CD4-positive, alpha-beta T cell (primary cell): ENCODE data around the gene ZNF268. TPM values are rescaled to one million over a fixed set of nuclear protein-coding genes. Genes with fewer than 3 reads are reported as not detected.

Experiments used
- ATAC-seq: fragments of 200-7000 bp; cut with Tn5 transposase; one replicate; pipeline ENCODE4 v1.10.0; 2022; ENCODE audit warnings: mild to moderate bottlenecking; ENCODE audit not compliant: poor library complexity
- CTCF ChIA-PET: fragments of 350-600 bp; sonication (Branson Sonifier 250); formaldehyde crosslinking; loops from one replicate; lab custom pipeline; 2021; ENCODE audit warnings: antibody characterized with exemption, inconsistent platforms; lab: Charles Lee
- POLR2A ChIA-PET: fragments of 350-600 bp; sonication (Branson Sonifier 250); formaldehyde crosslinking; loops from one replicate; lab custom pipeline; 2021; ENCODE audit warnings: antibody characterized with exemption, inconsistent platforms; lab: Charles Lee
- DNase-seq, 14 experiments: peaks; one replicate each; pipeline ENCODE4 v3.0.0-alpha.2; 2013 to 2020; ENCODE audit warnings: mixed read lengths in 2 of 14
- H3K27ac ChIP-seq, 2 donors: one replicate each; pipeline versions ENCODE4 v1.5.1 to v1.7.0; 2013; ENCODE audit warnings: low read length in 2 of 2, low read depth in 1 of 2, mild to moderate bottlenecking in 1 of 2
- H3K27me3 ChIP-seq, 2 experiments: 1 replicate in 1 of 2; 2 replicates in 1 of 2; pipeline versions ENCODE4 v1.6.1 to v1.7.0; 2013; ENCODE audit warnings: low read length in 2 of 2, control low read depth in 1 of 2, mild to moderate bottlenecking in 1 of 2, moderate library complexity in 1 of 2; ENCODE audit not compliant: insufficient read depth in 2 of 2, control insufficient read depth in 1 of 2
- H3K36me3 ChIP-seq: one replicate; pipeline ENCODE4 v1.6.1; 2013; ENCODE audit warnings: low read length, control low read depth; ENCODE audit not compliant: insufficient read depth
- H3K4me1 ChIP-seq: one replicate; pipeline ENCODE4 v1.6.1; 2013; ENCODE audit warnings: low read length, control low read depth; ENCODE audit not compliant: insufficient read depth
- H3K4me3 ChIP-seq: one replicate; pipeline ENCODE4 v1.5.1; 2013; ENCODE audit warnings: mild to moderate bottlenecking, low read length, moderate library complexity
- H3K9me3 ChIP-seq, 2 experiments: 1 replicate in 1 of 2; 2 replicates in 1 of 2; pipeline versions ENCODE4 v1.6.1 to v1.7.0; 2013; ENCODE audit warnings: low read length in 2 of 2, mild to moderate bottlenecking in 2 of 2, control low read depth in 1 of 2, moderate library complexity in 1 of 2; ENCODE audit not compliant: control insufficient read depth in 1 of 2, insufficient read depth in 1 of 2
- H3K27ac Mint-ChIP-seq: one replicate; pipeline ENCODE4 v1.8.0; 2020; ENCODE audit warnings: mixed read lengths
- H3K27me3 Mint-ChIP-seq: one replicate; pipeline ENCODE4 v1.8.0; 2021; ENCODE audit warnings: mixed read lengths
- H3K36me3 Mint-ChIP-seq: one replicate; pipeline ENCODE4 v1.8.0; 2021; ENCODE audit warnings: low read depth, mixed read lengths
- H3K4me1 Mint-ChIP-seq: one replicate; pipeline ENCODE4 v1.8.0; 2021; ENCODE audit warnings: low read depth, mixed read lengths
- H3K4me3 Mint-ChIP-seq: one replicate; pipeline ENCODE4 v1.8.0; 2020; ENCODE audit warnings: mild to moderate bottlenecking, mixed read lengths
- H3K9me3 Mint-ChIP-seq: one replicate; pipeline ENCODE4 v1.8.0; 2020; ENCODE audit warnings: mixed read lengths
- intact Hi-C, 2 experiments: fragments of 100-400 bp; cut with DNase I in 1 of 2; cut with micrococcal nuclease in 1 of 2; formaldehyde crosslinking; loops; one replicate each; pipeline versions ENCODE4 v1.15.1 to v1.9.0; 2023 to 2025; cut with DNase I, micrococcal nuclease
- total RNA-seq, 174 experiments: library from RNA in 2 of 174; stranded (reverse) in 2 of 174; gene quantifications; one replicate each; pipeline ENCODE4 v1.2.3 and lab custom pipeline; 2021 to 2026
- TF ChIP-seq, protein P1 (sequence below): fragments of 200-600 bp; IDR thresholded peaks from one replicate; pipeline ENCODE4 v1.8.0; 2022; ENCODE audit warnings: antibody characterized with exemption, mild to moderate bottlenecking

ZNF268 gene
- total RNA-seq, 2 experiments from 2014 or later = 15.1 to 17.6 TPM

DNA sequence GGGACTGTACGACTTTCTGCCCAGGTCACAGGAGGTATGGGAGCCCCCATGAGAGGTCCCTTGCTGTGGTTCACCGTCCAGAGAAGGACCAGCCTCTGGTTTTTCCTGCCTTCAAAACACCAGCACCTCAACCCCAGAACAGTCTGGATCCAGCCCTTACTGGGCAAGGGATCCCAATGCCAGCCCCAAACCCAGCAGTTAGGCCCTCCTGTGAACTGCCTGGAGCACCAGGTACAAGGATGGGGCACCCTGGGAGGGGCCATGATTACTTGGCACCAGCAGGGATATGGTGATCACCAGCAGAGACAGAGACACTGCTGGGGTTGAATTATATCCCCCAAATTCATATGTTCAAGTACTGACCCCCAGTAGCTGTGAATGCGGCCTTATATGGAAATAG is 34.4 kb downstream of the ZNF268 start:
- Histone ChIP-seq H3K27ac (no peak overlapping the region), H3K36me3 (no peaks in the 10 kb centered on the region), H3K4me1 (no peaks in the 10 kb centered on the region), H3K27me3 (no peaks in the 10 kb centered on the region), H3K4me3 (no peak overlapping the region), H3K9me3 (peaks cover 90 to 91% of the 10 kb centered on the region in 2 experiments)
- no peaks in the 10 kb centered on the region for H3K27me3 Mint-ChIP-seq
- intact Hi-C loops = no loop called here
- CTCF ChIA-PET = no interaction called here
- no peaks in the 10 kb centered on the region for H3K4me1 Mint-ChIP-seq
- POLR2A ChIA-PET = no interaction called here
- DNase-seq = no peak
- no peak overlapping the region for H3K27ac Mint-ChIP-seq
- H3K36me3 Mint-ChIP-seq = peaks cover 36% of the 10 kb centered on the region
- peaks cover 11% of the 10 kb centered on the region for H3K9me3 Mint-ChIP-seq
- ATAC-seq = no peak
- no peak overlapping the region for H3K4me3 Mint-ChIP-seq
- TF ChIP-seq, protein P1, sequence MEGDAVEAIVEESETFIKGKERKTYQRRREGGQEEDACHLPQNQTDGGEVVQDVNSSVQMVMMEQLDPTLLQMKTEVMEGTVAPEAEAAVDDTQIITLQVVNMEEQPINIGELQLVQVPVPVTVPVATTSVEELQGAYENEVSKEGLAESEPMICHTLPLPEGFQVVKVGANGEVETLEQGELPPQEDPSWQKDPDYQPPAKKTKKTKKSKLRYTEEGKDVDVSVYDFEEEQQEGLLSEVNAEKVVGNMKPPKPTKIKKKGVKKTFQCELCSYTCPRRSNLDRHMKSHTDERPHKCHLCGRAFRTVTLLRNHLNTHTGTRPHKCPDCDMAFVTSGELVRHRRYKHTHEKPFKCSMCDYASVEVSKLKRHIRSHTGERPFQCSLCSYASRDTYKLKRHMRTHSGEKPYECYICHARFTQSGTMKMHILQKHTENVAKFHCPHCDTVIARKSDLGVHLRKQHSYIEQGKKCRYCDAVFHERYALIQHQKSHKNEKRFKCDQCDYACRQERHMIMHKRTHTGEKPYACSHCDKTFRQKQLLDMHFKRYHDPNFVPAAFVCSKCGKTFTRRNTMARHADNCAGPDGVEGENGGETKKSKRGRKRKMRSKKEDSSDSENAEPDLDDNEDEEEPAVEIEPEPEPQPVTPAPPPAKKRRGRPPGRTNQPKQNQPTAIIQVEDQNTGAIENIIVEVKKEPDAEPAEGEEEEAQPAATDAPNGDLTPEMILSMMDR = no peak

GRCh38 chr12:133217219-133217618 is 35.9 kb downstream of the ZNF268 start:
- no peak overlapping the region for H3K4me3 ChIP-seq
- no peaks in the 10 kb centered on the region for H3K27me3 Mint-ChIP-seq
- intact Hi-C loops = no loop called here
- ATAC-seq (no peak), DNase-seq (no peak)
- H3K27ac Mint-ChIP-seq = no peak overlapping the region
- H3K4me3 Mint-ChIP-seq = no peak overlapping the region
- peaks cover 7% of the 10 kb centered on the region for H3K9me3 Mint-ChIP-seq
- peaks cover 32% of the 10 kb centered on the region for H3K36me3 Mint-ChIP-seq
- ChIA-PET POLR2A (no interaction called here), CTCF (no interaction called here)
- no peaks in the 10 kb centered on the region for H3K4me1 Mint-ChIP-seq
- H3K27me3 ChIP-seq = no peaks in the 10 kb centered on the region
- H3K4me1 ChIP-seq = no peaks in the 10 kb centered on the region
- H3K9me3 ChIP-seq = peaks cover 92 to 97% of the 10 kb centered on the region in 2 experiments
- H3K36me3 ChIP-seq = no peaks in the 10 kb centered on the region
- TF ChIP-seq, protein P1 = no peak
- H3K27ac ChIP-seq = no peak overlapping the region

DNA sequence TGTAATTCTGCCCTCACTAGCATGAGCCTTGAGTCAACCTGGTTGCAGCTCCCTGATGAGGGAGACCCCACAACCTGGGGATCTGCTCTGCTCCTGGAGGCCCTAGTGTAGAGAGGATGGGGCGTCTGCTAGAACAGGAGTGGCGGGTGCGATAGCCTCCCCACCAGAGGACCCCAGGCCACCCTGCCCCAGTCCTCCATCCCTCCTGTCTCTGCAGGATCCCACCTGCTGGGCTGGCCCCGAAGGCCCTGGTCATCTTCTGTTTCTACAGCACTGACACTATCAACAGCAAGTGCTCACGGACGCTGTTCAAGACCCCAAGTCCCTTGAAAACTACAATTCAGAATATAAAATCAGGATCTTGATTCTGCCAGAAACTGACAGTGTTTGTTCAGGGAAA is 39.2 kb downstream of the ZNF268 start:
- TF ChIP-seq, protein P1 = no peak

More for the DNA sequence above, 39.2 kb downstream of the ZNF268 start:
- DNase-seq (no peak), ATAC-seq (no peak)
- Histone ChIP-seq H3K27ac (no peak overlapping the region), H3K36me3 (no peaks in the 10 kb centered on the region), H3K27me3 (no peaks in the 10 kb centered on the region), H3K4me1 (no peaks in the 10 kb centered on the region), H3K9me3 (peaks cover 68 to 92% of the 10 kb centered on the region in 2 experiments), H3K4me3 (no peak overlapping the region)
- H3K36me3 Mint-ChIP-seq = peaks cover 19% of the 10 kb centered on the region
- H3K27ac Mint-ChIP-seq = no peak overlapping the region
- ChIA-PET POLR2A (no interaction called here), CTCF (no interaction called here)
- H3K27me3 Mint-ChIP-seq = no peaks in the 10 kb centered on the region
- intact Hi-C loops = no loop called here
- H3K4me1 Mint-ChIP-seq = no peaks in the 10 kb centered on the region
- H3K4me3 Mint-ChIP-seq = no peak overlapping the region
- peaks cover 12% of the 10 kb centered on the region for H3K9me3 Mint-ChIP-seq
